ENCODE results near the gene KRTAP19-8.

DNA sequence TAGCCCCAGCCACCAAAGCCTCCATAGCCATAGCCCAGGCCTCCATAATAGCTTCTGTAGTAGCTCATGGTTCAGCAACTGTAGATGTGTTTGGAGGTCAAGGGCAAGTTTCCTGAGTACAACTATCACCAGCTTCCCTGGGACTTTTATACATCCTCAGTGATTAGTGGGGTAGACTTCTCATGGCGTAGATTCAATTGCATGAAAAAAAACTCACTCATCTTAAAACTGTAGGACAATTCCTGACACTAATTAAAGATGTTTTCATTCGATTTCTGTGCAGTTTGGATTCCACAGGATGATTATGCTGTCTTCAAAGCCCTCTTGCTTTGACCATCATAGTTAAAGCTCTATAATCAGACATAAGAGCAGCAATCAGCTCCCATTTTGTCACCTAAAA is at the start of gene KRTAP19-8:
- TF ChIP-seq, protein P1, sequence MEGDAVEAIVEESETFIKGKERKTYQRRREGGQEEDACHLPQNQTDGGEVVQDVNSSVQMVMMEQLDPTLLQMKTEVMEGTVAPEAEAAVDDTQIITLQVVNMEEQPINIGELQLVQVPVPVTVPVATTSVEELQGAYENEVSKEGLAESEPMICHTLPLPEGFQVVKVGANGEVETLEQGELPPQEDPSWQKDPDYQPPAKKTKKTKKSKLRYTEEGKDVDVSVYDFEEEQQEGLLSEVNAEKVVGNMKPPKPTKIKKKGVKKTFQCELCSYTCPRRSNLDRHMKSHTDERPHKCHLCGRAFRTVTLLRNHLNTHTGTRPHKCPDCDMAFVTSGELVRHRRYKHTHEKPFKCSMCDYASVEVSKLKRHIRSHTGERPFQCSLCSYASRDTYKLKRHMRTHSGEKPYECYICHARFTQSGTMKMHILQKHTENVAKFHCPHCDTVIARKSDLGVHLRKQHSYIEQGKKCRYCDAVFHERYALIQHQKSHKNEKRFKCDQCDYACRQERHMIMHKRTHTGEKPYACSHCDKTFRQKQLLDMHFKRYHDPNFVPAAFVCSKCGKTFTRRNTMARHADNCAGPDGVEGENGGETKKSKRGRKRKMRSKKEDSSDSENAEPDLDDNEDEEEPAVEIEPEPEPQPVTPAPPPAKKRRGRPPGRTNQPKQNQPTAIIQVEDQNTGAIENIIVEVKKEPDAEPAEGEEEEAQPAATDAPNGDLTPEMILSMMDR (IDR thresholded peaks at IDR 0.05; ENCODE audit: low read length): no peak
- no peak for TF ChIP-seq EZH2 (IDR thresholded peaks at IDR 0.05; ENCODE audit: borderline replicate concordance, low read length)
